ENCODE measurements around the gene LBHD1.
A peak's percentile ranks its signal among the peaks of the same experiment; 100 is the strongest.

The LBHD1 gene

DNA sequence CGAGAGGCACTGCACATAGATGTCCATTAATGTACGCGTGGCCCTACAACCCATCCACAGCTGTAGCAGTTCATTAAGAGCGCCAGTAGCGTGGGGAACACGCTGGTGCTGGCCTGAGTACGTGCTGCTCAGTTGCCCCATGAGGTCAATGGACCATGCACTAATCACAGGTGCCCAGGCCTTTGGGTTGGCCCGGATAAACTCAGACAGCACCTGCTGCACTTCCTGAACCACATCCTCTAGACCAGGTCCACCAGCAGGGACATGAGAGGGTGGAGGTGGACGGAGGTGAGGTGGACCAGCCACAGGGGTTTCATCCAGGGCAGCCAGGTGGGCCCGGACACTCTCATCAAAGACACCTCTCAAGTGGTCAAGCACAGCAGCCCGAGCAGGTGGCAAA is 22.6 kb downstream of the LBHD1 start:
- TF ChIP-seq SUZ12 (IDR thresholded peaks at IDR 0.05), result no peak
- no peak for TF ChIP-seq LEF1 (IDR thresholded peaks at IDR 0.05; ENCODE audit: borderline replicate concordance)
- TF ChIP-seq FOXM1 (IDR thresholded peaks at IDR 0.05; ENCODE audit: borderline replicate concordance), result no peak
- no peak for TF ChIP-seq SP1 (IDR thresholded peaks at IDR 0.05)
- no peak for TF ChIP-seq ARNT (IDR thresholded peaks at IDR 0.05)
- no peak for TF ChIP-seq ELF4 (IDR thresholded peaks at IDR 0.05)
- no peak for TF ChIP-seq NFRKB (IDR thresholded peaks at IDR 0.05)
- no peak for TF ChIP-seq ZNF384 (IDR thresholded peaks at IDR 0.05)
- TF ChIP-seq CTBP1 (IDR thresholded peaks at IDR 0.05; ENCODE audit: borderline replicate concordance), result no peak
- no peak for TF ChIP-seq HDGF (IDR thresholded peaks at IDR 0.05; ENCODE audit: borderline replicate concordance)
- no peak for TF ChIP-seq TARDBP (IDR thresholded peaks at IDR 0.05)
- no peak for DNase-seq (ENCODE audit: extremely low spot score)
- ChIA-PET CTCF (interaction anchor here (1.0 kb wide), 1 partner anchor 96 kb away, joined by 3 read pairs; no protein-coding TSS in a partner anchor), POLR2A (interaction anchor here (0.9 to 4.3 kb wide), 7 partner anchors 15 to 192 kb away, joined by 3 to 33 read pairs (median 4); partner anchors contain the start of genes C11orf98, CSKMT, LBHD1 and MTA2)

- ChIA-PET POLR2A (interaction anchor here (1.0 to 4.3 kb wide), 6 partner anchors 16 to 192 kb away, joined by 3 to 33 read pairs (median 4); partner anchors contain the start of genes C11orf98, CSKMT, LBHD1 and MTA2), CTCF (no interaction called here)
- TF ChIP-seq LEF1 (IDR thresholded peaks at IDR 0.05; ENCODE audit: borderline replicate concordance) (no peak), FOXA1 (IDR thresholded peaks at IDR 0.05) (no peak), FOXK2 (IDR thresholded peaks at IDR 0.05) (no peak), HDGF (IDR thresholded peaks at IDR 0.05; ENCODE audit: borderline replicate concordance) (no peak), ZNF384 (IDR thresholded peaks at IDR 0.05) (no peak), ELF4 (IDR thresholded peaks at IDR 0.05) (no peak), BHLHE40 (IDR thresholded peaks at IDR 0.05; ENCODE audit: borderline replicate concordance) (no peak)
- no peak for DNase-seq (ENCODE audit: extremely low spot score)
These were observed 23.1 kb downstream of the LBHD1 start for GRCh38 chr11:62648967-62649364.

GRCh38 chr11:62648185-62648966 is 23.7 kb downstream of the LBHD1 start:
- POLR2A ChIA-PET, result interaction anchor here (1.0 to 4.3 kb wide), 7 partner anchors 17 to 193 kb away, joined by 3 to 33 read pairs (median 4); partner anchors contain the start of genes B3GAT3, C11orf98, CSKMT and LBHD1

GRCh38 chr11:62647609-62648005 is 24.5 kb downstream of the LBHD1 start:
- no peak for DNase-seq (ENCODE audit: extremely low spot score)
- ChIA-PET CTCF (no interaction called here), POLR2A (interaction anchor here (1.0 to 4.3 kb wide), 7 partner anchors 17 to 106 kb away, joined by 3 to 33 read pairs (median 5); partner anchors contain the start of genes B3GAT3, C11orf98, CSKMT and EEF1G)
- no peak for TF ChIP-seq SP1 (IDR thresholded peaks at IDR 0.05)
- no peak for TF ChIP-seq LEF1 (IDR thresholded peaks at IDR 0.05; ENCODE audit: borderline replicate concordance)
- TF ChIP-seq FOXM1 (IDR thresholded peaks at IDR 0.05; ENCODE audit: borderline replicate concordance), result no peak

More at GRCh38 chr11:62648185-62648966, 23.7 kb downstream of the LBHD1 start:
- no peak for DNase-seq (ENCODE audit: extremely low spot score)
- TF ChIP-seq SUZ12 (IDR thresholded peaks at IDR 0.05) (no peak), ARNT (IDR thresholded peaks at IDR 0.05) (no peak), SP1 (IDR thresholded peaks at IDR 0.05) (no peak), TARDBP (IDR thresholded peaks at IDR 0.05) (no peak), ELF4 (IDR thresholded peaks at IDR 0.05) (no peak), NFRKB (IDR thresholded peaks at IDR 0.05) (no peak), PKNOX1 (IDR thresholded peaks at IDR 0.05) (no peak)
- CTCF ChIA-PET, result no interaction called here

DNA sequence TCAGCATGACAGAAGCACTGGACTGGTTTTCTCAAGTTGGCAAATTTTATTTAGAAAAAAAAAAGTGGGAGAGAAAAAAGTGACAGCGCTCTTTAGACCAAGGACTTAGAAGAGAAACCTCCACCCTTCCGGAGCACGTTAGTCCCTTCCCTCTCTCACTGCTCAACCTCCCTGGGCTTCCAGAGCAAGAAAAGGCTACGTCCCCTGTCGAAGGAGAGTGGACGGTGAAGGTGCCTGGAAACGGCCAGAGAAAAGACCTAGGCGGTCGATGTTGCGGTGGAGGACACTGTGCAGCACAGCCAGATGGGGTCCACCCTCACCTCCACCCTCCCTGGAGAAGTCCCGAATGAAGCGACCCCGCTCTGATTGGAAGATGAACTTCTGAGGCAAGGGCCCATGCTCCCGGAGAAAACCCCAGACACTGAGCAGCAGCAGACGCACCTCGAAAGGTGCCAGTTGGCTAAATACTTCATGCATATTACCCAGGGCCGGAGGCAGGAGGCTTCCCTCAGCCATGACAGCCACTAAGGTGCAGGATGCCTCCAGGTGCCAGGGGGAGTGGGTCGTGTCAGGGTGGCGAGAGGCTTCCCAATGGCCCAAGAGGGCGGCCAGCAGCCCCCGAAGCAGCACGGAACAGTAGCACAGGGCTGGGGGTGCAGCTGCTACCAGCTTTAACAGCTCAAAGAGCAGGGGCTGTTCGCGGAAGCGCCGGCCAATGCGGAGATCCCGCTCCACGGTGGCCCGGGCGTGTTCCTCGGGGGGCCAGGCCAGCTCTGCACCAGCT is 25.1 kb downstream of the LBHD1 start:
- POLR2A ChIA-PET, result interaction anchor here (0.6 to 4.3 kb wide), 16 partner anchors 9 to 107 kb away, joined by 3 to 33 read pairs (median 4); partner anchors contain the start of genes B3GAT3, C11orf98, CSKMT and EEF1G
- CTCF ChIA-PET, result no interaction called here
- no peak for DNase-seq (ENCODE audit: extremely low spot score)
- no peak for TF ChIP-seq BHLHE40 (IDR thresholded peaks at IDR 0.05; ENCODE audit: borderline replicate concordance)

- CTCF ChIA-PET, result interaction anchor here (1.1 kb wide), 1 partner anchor 103 kb away, joined by 3 read pairs; no protein-coding TSS in a partner anchor
- DNase-seq (ENCODE audit: extremely low spot score), result peak; percentile 99
- POLR2A ChIA-PET, result interaction anchor here (0.6 to 4.3 kb wide), 17 partner anchors 9 to 108 kb away, joined by 3 to 33 read pairs (median 4); partner anchors contain the start of genes B3GAT3, C11orf98, CSKMT and EEF1G
- TF ChIP-seq ZNF384 (IDR thresholded peaks at IDR 0.05) (no peak), ARNT (IDR thresholded peaks at IDR 0.05) (no peak), TARDBP (IDR thresholded peaks at IDR 0.05) (no peak), L3MBTL2 (conservative IDR thresholded peaks at IDR 0.05) (no peak; the same call in none of the 2 replicates), FOXA1 (IDR thresholded peaks at IDR 0.05) (no peak), LEF1 (IDR thresholded peaks at IDR 0.05; ENCODE audit: borderline replicate concordance) (no peak), SUZ12 (IDR thresholded peaks at IDR 0.05) (no peak), PKNOX1 (IDR thresholded peaks at IDR 0.05) (peak; percentile 72), ELF4 (IDR thresholded peaks at IDR 0.05) (0 out of 2 replicates have a peak, but pooled peaks have one; percentile 5), CTBP1 (IDR thresholded peaks at IDR 0.05; ENCODE audit: borderline replicate concordance) (no peak), HDGF (IDR thresholded peaks at IDR 0.05; ENCODE audit: borderline replicate concordance) (no peak)
These were observed 25.9 kb downstream of the LBHD1 start, which contains the start of gene GANAB for GRCh38 chr11:62645946-62646824. Gene GANAB, minus strand, starts transcription at chr11:62646613. Its CDS starts 14 bp downstream, at chr11:62646599.

Measured in HEK293T (cell line).